Peyer's patch (tissue), 4 donors: ENCODE measurements around the gene FARS2.

Experiments used
- POLR2A ChIP-seq, 2 donors: fragments of 450-650 bp; IDR thresholded peaks; one replicate each; pipeline ENCODE4 v1.5.1; 2017; ENCODE audit warnings: antibody characterized with exemption in 2 of 2, mild to moderate bottlenecking in 2 of 2, moderate library complexity in 2 of 2
- TF ChIP-seq, protein P1 (sequence below), 6 experiments: fragments of 450-650 bp in 4 of 6; fragments of 200-600 bp in 2 of 6; sonication (generic) in 1 of 6; IDR thresholded peaks; one replicate each; pipeline ENCODE4 v1.5.1; 2017 to 2019; ENCODE audit warnings: antibody characterized with exemption in 6 of 6, mild to moderate bottlenecking in 3 of 6, moderate library complexity in 1 of 6

DNA sequence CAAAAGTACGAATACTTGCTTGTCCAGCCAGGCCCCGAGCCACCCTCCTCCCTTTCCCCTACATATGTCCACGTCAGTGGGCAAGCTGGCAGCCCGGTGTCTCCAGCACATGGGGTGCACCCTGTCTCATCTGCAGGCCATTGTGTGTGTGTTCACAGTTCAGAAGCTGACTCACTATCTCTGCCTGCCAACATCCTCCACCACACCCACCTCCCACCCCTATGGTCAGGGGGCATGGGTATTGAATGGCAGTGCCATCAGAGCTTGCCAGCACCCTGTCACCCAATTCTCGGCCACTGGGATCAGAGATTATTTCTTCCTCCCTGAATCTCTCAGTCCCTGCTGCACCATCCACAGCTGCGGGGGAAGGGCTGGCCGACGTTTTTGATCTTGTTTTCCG is 195.7 kb downstream of the FARS2 start:
- TF ChIP-seq, protein P1, sequence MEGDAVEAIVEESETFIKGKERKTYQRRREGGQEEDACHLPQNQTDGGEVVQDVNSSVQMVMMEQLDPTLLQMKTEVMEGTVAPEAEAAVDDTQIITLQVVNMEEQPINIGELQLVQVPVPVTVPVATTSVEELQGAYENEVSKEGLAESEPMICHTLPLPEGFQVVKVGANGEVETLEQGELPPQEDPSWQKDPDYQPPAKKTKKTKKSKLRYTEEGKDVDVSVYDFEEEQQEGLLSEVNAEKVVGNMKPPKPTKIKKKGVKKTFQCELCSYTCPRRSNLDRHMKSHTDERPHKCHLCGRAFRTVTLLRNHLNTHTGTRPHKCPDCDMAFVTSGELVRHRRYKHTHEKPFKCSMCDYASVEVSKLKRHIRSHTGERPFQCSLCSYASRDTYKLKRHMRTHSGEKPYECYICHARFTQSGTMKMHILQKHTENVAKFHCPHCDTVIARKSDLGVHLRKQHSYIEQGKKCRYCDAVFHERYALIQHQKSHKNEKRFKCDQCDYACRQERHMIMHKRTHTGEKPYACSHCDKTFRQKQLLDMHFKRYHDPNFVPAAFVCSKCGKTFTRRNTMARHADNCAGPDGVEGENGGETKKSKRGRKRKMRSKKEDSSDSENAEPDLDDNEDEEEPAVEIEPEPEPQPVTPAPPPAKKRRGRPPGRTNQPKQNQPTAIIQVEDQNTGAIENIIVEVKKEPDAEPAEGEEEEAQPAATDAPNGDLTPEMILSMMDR (IDR thresholded peaks at IDR 0.05): no peak
- TF ChIP-seq POLR2A (IDR thresholded peaks at IDR 0.05): no peak
